Stimulated activated naive CD4-positive, alpha-beta T cell treated with Interleukin-2 at 50 U/mL for 16 hours (primary cell): Measurements from ENCODE around the gene EXT2.

Experiments
- DNase-seq: peaks from one replicate; lab custom pipeline; 2025; lab: John Stamatoyannopoulos, UW

The EXT2 gene

DNA sequence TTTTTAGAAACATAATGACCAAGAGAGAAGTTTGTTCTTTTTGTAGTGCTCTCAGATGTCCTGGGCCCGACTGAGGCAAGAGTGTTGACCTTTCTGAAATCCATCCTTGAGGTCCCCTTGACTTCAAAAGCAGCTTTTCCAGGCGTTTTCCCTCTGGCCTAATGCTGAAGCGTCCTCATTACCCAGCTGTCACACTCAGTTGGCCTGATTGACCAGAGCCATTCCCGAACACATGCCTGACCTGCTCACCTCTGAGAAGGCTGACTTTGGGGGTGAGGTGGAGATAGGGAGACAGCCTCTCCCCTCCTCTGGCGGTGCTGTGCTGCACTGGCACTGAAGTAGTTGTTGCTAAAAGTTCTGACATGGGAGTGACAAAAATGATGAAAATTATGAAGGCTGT lies 147.6 kb downstream of the EXT2 start:
- DNase-seq: no peak

DNA sequence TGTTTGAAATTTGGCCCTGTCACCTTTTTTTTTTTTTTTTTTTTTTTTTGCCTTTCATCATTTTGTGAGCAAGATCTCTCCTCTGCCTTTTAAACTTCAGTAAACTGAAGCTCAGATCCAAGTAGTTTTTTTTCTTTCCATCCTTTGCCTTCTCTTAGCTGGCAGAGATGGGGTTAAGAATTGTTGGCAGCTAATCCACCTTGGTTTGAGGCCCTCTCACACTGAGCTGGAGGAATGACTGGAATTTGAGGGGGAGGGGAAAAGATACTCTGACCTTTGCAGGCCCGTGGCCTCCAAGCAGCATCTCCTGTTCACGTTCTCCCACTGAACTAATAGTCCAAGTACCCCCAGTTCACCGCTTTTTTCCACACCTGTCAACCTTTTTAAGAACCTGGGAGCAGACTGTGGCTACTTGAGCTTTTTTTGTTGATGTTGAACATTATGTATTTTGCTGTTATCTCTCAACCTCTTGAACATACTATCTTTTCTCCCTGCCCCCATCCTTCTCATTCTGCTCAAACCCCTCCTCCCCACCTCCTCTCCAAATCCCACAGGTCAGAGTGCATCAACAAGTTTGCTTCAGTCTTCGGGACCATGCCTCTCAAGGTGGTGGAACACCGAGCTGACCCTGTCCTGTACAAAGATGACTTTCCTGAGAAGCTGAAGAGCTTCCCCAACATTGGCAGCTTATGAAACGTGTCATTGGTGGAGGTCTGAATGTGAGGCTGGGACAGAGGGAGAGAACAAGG lies 148.3 kb downstream of the EXT2 start:
- no peak for DNase-seq

DNA sequence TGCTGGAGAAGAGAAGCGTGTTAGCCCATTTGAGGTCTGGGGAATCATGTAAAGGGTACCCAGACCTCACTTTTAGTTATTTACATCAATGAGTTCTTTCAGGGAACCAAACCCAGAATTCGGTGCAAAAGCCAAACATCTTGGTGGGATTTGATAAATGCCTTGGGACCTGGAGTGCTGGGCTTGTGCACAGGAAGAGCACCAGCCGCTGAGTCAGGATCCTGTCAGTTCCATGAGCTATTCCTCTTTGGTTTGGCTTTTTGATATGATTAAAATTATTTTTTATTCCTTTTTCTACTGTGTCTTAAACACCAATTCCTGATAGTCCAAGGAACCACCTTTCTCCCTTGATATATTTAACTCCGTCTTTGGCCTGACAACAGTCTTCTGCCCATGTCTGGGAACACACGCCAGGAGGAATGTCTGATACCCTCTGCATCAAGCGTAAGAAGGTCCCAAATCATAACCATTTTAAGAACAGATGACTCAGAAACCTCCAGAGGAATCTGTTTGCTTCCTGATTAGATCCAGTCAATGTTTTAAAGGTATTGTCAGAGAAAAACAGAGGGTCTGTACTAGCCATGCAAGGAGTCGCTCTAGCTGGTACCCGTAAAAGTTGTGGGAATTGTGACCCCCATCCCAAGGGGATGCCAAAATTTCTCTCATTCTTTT lies 149.3 kb downstream of the EXT2 start:
- DNase-seq: no peak

DNA sequence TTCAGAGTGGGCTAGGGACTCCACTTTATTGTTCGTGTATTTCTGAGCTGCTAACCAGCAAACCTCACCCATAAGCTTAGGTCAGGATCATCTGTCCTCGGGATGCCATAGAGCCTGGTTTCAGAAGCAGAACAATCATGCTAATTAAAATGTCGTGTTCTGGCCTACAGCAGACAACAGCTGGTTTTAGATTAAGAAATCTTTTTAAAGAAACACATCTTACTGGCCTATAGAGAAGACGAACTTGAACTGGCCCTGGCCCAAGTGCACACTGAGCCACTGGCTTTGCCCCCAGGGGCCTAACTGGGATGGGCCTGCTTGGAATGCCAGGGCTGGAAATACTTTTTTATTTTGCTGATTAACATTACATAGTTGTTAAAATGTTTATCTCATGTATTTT lies 151.2 kb downstream of the EXT2 start:
- DNase-seq: no peak

GRCh38 chr11:44247508-44247907 lies 152.0 kb downstream of the EXT2 start:
- DNase-seq: no peak

GRCh38 chr11:44248109-44248508 lies 152.6 kb downstream of the EXT2 start:
- no peak for DNase-seq

- no peak for DNase-seq
Measured at GRCh38 chr11:44250421-44250820, 154.9 kb downstream of the EXT2 start.

DNA sequence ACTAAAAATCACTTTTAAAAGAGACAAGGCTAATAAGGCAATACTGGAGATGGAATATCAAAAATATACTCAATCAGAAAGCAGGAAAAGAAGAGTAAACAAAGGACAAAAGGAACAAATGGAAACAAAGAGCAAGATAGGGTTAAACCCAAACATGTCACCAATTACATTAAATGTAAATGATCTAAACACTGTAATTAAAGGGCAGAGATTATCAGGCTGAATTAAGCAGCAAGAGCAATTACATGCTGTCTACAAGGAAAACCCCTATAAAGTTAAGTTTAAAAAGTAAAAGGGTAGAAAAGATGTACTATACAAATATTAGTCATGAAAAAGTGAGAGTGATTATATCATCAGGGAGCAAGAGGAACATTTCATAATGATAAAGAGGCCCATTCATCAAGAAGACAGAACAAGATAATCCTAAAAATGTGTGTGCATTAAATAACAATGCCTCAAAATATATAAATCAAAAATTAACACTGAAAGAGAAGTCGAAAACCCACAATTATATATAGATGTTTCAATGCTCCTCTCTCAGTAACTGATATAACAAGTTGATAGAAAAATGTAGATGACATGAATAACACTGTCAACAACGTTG lies 157.6 kb downstream of the EXT2 start:
- no peak for DNase-seq

- DNase-seq: no peak
Measured at GRCh38 chr11:44255406-44256071, 160.1 kb downstream of the EXT2 start.

DNA sequence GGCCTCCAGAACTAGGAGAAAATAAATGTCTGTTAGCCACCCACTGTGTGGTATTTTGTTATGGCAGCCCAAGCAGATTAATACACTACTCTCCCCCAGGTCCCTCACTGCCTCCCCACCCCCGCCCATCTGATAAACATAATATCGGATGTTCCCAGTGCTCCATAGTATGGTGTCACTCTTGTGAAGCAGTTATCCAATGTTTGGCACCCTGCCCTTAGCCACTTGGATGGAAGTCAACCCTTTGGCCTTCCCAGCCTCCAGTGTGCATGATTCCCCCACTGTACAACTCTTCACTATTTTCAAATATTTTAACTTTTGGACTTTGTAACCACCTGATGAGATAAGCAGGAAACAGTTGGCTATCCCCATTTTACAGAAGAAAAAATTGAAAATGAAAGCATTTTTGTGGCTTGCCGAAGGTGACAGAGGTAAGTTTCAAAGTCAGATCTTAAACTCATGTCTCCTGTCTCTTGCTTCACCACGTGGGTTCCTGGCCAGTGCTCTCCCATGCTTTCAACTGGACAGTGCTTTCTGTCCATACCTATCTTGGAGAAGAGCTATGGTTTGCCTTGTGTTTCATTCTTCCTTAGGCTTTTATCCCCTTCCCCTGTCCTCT lies 161.3 kb downstream of the EXT2 start:
- DNase-seq: no peak

GRCh38 chr11:44257338-44258189 lies 162.1 kb downstream of the EXT2 start:
- DNase-seq: no peak

DNA sequence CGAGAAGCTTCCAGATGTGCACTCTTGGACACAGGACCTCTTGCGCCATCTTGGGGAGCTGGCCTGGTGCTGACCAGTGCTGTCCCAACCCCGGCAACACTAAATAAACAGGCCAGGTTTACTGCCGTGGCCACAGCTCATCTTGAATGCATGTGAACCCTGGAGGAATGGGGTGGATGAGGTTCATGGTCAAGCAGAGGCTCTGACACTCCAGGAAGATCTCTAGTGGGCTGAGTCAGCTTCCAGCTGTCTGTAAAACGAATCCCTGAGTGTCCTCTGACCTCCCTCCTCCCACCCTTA lies 162.7 kb downstream of the EXT2 start:
- no peak for DNase-seq

DNA sequence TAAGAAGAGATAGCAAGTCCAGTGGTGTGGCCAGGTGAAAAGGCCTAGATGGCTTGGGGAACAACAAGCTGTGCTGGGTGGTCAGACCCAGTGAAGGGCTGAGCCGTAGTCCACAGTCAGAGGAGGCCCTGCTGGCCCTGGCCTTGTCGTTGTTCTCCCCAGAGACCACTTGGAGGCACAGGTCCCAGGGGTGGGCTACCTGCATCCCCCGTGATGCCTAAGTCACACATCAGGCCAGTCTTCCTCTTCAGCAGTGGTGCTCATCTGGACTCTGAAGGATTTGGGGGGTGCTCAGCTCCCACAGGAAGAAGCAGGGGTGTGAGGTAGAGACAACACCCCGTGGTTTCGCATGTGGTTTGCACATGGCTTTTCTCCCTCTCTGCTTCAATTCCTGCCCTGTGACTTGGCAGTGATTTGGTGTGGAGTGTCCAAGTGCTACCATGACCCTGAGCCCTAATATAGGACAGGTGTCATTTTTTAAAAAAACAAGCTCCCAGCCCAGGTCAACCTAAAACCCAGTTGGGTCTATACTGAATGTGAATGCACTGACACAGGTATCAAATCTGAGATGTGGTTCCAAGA lies 163.5 kb downstream of the EXT2 start:
- no peak for DNase-seq

DNA sequence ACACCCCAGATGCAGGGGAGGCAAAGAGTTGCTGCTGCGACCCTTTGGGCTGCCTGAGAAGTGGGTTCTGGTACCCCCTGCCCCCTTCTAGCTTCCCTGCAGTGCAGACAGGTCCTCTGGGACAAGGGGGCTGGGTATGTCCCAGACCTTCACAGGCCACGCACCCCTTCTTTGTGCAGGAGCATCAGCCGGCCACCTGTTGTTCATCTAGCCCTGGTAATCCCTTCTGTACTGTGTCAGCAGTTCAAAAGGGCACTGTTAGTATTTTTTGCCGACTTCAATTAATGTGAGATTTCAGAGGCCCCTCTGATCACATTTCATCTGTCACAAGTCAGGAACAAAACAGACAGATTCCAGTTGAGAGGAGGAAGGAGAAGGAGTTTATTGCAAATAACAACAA lies 164.6 kb downstream of the EXT2 start:
- DNase-seq: no peak

DNA sequence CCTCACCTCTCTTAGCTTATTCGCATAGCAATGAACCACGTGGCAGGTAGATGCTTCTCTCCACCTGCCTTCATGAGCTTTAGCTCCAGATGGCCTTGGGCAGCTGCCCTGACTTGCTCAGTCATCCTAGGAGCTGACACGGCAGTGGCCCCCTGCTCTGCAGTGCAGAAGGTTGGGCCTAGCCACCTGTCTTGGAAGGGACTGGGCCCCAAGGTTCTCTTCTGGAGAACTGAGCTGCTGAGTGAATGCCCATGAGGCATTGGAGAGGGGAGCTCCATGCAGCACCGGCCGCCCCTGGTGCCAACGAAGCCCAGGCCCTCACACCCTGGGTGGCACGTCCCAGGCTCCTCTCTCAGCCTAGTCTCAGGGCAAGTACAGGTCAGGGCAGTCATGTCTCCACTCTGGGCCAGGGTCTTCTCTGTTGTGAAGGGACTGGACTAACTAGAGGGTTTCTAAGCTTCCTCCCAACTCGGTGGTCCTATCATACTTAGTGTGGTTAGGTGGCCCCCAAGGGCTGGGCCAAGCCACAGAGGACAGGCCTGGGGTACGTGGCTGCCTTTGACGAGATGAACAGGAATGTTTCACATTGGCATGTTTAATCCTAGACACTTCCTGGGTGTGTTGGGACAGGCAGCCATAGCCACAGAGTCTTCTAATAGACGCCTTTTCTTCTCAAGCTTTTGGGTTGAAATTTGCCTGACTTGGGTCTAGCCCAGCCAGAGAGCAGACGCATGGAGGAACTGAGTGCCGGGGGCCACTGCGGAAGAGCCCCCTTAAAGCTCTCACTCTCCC lies 166.5 kb downstream of the EXT2 start:
- no peak for DNase-seq

- DNase-seq: no peak
Measured at GRCh38 chr11:44263738-44264437, 168.4 kb downstream of the EXT2 start.

DNA sequence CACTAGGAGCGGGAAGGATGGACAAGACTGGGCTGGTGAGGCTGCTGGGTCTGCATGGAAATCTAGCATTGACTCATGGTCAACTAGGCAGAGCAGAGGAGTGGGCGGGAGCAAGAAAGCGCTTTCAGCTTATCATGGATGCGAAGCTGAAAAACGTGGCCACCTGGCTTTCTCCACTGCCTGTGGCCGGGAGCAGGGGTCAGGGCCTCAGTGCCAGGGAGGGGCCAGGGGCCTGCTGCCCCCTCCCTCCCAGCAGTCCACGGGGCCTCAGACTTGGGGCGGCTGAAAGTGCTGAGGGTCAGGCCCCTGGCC lies 168.9 kb downstream of the EXT2 start:
- DNase-seq: no peak

DNA sequence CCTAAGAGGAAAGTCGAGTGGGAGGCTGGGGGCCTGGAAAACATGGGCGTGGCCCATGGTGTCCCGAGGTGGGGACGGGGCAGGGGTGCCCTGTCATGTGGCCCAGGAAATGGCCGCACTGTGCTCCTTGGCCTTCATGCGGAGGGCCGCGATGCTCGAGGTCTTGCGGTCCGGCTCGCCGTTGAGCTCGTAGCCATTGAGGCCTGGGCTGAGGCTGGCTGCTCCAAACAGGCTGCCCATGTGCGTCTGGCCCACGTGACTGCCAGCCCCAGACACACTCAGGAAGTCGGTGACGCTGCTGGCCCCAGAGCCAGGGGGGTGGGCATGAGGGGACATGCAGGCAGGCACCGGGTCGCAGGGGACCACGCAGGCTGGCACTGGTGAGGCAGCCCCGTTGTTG lies 169.3 kb downstream of the EXT2 start:
- no peak for DNase-seq

DNA sequence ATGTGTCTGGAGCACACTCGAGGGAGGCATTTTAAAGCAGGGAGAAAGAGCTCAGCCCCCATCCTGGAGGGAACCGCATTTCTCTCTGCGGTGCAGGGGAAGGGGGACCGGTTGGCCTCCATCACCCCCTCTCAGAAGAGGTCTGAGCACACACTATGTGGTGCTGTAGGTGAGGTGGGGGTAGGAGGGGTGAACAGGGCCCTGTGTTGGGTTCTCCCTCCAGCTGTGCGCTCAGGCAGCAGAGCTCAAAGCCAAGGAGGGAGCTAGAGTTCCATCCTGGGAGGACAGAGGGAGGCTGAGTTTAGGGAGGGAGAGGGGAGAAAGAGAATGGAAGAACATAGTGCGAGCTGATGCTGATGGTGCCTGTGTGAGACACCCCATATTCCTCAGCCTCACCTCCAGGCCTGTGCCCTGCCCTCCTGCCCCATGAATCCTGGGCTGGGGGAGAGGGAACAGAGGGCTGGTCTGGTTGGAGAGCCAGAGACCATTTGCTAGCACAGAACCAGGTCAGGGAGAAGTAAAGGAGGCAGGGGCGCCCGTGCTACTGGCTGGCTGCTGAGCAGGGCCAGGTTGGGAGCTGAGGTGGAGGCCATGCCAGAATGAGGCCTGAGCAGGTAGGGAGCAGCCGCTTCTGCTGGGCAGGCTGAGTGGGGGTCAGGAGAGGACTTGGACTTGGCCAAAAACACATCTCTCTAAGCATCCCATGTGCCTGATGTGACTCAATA lies 170.7 kb downstream of the EXT2 start:
- no peak for DNase-seq
